KBM-7 (cell line): ENCODE data around the gene TRIM7.
A peak's percentile ranks its signal among the peaks of the same experiment; 100 is the strongest.
"Not testable (repeated sequence)": the region's sequence is repeated elsewhere in the genome, so short reads cannot be mapped to it uniquely, and the experiment has no call there.

Source experiments
- DNase-seq: peaks from one replicate; pipeline ENCODE4 v3.0.0-alpha.2; 2015
- in situ Hi-C: fragments of 300-500 bp; cut with MboI; formaldehyde crosslinking; loops from 2 replicates; pipeline ENCODE4 v1.14.3; 2020; ENCODE audit warnings: low sequenced_read_pairs, low pct_unique_long_range_greater_than_20kb, mixed read lengths

Gene TRIM7

DNA sequence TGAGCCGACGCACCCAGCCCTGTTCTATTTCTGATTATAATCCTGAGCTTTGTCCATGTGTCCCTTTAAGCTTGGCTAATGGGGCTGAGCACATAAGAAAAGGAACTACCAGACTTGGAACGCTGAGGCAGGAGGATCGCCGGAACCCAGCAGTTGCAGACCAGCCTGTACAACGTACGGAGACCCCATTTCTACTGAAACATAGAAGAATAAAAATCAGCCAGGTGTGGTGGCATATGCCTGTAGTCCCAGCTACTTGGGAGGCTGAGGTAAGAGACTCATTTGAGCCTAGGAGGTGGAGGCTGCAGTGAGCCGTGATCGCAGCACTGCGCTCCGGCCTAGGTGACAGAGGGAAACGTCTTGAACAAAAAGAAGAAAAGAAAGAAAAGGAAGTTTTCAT, 22.3 kb downstream of the TRIM7 start:
- in situ Hi-C loops: no loop called here
- no peak for DNase-seq

DNA sequence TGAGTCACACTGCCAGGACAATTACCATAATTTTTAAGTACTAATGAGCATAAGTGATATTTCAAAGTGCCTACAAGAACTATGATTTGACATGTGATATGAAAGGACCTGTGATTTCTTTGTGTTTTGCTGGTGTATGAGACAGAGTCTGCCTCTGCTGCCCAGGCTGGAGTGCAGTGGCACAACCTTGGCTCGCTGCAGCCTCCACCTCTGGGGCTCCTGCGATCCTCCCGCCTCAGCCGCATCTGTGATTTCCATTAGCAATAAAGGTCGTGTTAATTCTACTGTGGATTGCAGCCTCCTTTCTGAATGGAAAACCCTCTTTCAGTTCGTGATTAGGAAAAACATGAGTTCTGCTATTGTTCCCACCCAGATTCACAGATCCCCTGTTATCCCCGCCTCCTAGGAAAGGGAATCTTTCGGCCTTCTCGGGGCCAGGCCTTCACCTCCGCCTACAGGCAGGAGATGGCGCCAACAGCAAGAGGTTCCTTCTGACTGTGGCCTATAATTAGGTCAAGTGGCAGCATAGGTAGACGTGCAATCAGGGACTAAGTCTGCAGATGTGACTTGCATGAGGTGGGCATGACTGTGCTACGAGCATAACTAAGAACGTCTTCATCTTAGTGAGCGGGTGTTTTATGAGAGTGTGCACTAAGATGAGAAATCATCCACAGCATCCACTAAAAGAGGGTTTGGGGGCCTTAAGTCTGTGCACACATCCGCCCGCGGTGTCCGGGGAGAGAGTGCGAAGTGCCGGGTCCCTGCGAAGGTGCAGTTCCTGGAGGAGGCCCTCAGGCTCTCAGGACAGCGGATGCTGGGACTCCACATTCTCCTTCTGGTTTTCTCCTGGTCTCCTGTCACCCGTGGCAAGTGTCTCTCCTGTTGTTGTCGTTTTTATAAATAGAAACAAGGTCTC, 23.1 kb downstream of the TRIM7 start:
- in situ Hi-C loops: no loop called here

DNA sequence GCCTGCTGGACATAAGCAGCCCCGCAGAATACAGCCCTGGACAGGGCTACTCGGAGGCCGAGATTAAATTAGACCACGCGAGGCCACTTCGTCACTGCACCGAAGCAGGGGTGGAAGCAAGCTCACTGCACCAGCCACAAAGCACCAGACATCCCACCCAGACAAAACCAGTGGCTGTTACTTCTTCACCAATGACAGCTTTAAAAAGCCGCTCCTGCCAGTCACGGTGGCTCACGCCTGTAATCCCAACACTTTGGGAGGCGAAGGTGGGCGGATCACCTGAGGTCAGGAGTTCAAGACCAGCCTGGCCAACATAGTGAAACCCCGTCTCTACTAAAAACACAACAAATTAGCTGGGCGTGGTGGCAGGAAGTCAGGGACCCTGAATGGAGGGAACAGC, 27.4 kb downstream of the TRIM7 start:
- in situ Hi-C loops, DNase-seq: not testable (repeated sequence)

More for the DNA sequence above, 23.1 kb downstream of the TRIM7 start:
- DNase-seq: peak; percentile 81

DNA sequence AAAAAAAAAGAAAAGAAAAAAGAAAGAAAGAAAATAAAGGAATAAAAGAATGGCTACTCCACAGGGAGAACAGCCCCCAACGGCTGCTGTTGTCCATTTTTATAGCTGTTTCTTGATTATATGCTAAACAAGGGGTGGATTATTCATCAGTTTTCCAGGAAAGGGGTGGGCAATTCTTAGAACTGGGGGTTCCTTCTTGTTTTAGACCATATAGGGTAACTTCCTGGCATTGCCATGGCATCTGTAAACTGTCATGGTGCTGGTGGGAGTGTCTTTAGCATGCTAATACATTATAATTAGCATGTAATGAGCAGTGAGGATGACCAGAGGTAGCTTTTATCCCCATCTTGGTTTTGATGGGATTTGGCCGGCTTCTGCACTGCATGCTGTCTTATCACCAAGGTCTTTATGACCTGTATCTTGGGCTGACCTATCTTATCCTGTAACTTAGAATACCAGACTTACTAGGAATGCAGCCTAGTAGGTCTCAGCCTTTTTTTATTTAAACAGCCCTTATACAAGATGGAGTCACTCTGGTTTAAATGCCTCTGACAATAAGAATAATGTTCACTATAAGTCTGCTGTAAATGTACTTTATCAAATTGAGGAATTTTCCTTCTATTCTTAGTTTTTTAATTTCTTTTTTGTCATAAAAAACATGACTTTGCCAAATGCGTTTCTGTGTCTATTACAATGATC, 28.6 kb downstream of the TRIM7 start:
- DNase-seq: no peak
- in situ Hi-C loops: no loop called here

DNA sequence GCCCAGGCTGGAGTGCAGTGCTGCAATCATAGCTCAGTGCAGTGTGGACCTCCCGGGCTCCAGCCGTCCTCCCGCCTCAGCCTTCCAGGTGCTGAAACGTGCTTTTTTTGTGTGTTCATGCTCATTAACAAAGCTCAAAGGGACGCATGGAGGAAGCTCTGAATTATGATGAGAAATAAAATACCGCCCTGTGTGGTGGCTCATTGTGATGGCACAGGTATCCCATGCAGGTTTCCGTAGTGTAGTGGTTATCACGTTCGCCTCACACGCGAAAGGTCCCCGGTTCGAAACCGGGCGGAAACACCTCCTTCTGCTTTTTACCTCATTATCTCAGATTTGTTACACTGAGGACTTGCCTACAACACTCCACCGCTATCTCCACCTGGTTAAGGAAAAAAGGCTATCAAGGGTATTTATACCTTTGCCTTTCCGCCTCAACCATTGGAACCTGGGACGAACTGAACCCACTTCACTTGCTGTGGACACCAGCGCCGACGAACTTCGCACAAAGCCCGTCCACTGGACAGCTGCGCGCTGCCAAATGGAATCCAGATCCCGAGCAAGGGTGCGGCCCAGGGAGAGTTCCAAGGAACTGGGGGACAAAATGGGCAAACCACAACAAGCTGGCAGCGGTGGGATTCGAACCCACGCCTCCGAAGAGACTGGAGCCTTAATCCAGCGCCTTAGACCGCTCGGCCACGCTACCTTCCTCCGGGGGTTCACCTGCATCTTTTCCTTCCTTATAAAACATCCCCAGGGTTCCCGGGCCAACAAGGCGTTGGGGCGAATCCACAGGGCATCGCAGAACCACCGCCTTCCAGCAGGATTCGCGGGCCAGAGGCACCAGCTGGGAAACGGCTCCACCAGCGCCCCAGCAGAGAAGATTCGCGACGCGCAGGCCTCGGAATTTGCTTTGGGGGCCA, 31.3 kb downstream of the TRIM7 start:
- DNase-seq: peak; percentile 88

DNA sequence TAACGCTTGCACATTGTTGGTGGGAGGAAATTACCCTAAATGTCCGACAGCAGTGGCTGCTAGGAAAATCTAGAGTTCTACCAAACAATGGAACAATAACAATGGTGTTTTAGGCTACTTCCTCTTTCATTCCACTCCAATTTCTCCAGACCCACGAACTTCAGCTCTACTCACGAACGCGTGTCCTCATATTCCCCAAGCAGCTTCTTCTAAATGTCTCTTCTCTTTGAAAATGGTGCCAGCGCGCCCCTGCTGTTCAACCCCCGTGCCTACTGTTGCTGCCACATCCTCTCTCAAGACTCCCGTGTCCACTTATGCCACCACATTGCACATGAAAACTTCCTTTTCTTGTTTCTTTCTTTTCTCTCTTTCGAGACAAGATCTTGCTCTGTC, 32.0 kb downstream of the TRIM7 start:
- in situ Hi-C loops: loop anchor here (5.0 kb wide), 1 partner anchor 301 kb away; no protein-coding TSS in a partner anchor

More for the DNA sequence above, 31.3 kb downstream of the TRIM7 start:
- in situ Hi-C loops: loop anchor here (5.0 kb wide), 1 partner anchor 301 kb away; no protein-coding TSS in a partner anchor

DNA sequence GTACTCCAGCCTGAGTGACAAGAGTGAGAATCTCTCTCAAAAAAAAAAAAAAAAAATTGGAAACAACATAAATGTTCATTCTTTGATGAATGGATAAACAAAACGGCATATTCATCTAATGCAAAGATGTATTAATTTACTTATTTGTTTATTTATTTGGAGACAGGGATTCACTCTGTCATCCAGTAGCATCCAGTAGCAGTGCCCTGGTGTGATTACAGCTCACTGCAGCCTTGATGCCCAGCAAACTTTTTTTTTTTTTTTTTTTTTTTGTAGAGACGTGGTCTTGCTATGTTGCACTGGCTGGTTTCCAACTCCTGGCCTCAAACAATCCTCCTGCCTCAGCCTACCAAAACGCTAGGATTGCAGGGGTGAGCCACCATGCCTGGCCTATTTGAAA, 33.2 kb downstream of the TRIM7 start:
- in situ Hi-C loops: loop anchor here (5.0 kb wide), 1 partner anchor 299 kb away; no protein-coding TSS in a partner anchor
- DNase-seq: no peak

More for the DNA sequence above, 32.0 kb downstream of the TRIM7 start:
- DNase-seq: peak; percentile 84

DNA sequence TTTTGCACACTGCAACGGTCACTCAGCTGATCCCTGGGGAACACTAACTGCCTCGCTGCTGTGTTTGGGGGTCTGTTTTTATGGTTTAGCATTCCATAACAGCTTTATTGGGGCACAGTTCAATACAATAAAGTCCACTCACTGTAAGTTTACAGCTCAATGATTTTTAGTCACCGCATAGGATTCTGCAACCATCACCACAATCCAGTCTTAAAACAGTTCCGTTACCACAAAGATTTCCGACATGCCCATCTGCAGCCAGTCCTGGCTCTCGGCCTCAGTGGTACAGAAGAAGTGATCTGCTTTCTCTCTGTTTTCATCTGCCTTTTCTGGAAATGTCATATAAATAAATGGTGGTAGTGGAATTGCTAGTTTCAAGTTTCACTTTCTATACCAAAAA, 34.0 kb downstream of the TRIM7 start:
- in situ Hi-C loops: loop anchor here (5.0 kb wide), 1 partner anchor 299 kb away; no protein-coding TSS in a partner anchor
- no peak for DNase-seq

DNA sequence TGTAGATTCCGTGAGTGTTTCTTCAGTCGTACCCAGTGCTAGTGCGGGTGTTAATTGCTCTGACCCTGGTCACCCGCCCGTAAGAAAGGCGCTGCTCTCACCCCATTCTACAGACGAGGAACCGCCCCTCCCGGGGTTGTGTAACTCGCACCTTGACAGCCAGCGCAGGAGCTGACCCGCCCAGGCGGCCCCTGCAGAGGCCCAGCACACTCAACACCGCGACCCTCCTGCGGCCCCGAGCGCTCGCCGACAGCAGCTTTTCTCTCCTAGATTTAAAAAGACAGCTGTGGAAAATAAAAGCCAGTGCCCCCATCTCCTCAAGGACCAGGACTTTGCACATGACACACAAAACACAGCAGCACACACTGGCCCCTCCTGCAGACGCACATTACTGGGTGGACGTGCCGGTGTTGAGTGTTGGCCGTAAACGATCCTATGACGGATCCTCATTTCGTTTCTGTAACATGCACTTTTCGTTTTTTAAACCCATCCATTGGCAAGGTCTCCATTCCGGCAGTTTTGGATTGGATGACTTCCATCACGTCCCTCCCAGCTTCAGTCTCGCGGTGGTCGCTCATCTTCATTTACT, 34.7 kb downstream of the TRIM7 start:
- DNase-seq: no peak
- in situ Hi-C loops: loop anchor here (5.0 kb wide), 1 partner anchor 298 kb away; no protein-coding TSS in a partner anchor

DNA sequence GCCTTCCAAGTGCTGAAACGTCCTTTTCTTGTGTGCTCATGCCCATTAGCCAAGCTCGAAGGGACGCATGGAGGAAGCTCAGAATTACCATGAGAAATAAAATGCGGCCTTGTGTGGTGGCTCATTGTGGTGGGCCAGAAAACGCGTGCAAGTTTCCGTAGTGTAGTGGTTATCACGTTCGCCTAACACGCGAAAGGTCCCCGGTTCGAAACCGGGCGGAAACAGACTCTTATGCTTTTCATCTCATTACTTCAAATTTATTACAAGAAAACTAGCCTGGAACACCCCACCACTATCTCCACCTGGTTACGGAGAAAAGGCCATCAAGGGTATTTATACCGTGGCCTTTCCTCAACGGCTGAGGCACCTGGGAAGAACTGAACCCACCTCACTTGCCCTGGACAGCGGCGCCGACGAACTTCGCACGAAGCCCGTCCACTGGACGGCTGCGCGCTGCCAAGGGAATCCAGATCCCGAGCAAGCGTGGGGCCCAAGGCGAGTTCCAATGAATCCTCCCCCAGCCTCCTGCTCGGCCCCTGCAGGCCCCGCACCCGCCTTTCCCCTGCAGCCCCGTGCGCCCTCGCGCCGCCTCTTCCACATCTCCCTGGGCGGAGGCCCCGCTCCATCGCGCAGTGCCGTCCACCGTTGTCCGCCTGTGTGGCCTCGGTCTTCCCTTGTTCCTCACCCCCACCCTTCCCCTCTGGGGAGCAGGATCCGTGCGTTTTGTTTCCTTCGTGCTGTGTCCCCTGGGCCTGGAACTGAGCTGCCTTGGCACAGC, 35.3 kb downstream of the TRIM7 start:
- not testable (repeated sequence) for DNase-seq
- in situ Hi-C loops: loop anchor here (5.0 kb wide), 1 partner anchor 297 kb away; no protein-coding TSS in a partner anchor

DNA sequence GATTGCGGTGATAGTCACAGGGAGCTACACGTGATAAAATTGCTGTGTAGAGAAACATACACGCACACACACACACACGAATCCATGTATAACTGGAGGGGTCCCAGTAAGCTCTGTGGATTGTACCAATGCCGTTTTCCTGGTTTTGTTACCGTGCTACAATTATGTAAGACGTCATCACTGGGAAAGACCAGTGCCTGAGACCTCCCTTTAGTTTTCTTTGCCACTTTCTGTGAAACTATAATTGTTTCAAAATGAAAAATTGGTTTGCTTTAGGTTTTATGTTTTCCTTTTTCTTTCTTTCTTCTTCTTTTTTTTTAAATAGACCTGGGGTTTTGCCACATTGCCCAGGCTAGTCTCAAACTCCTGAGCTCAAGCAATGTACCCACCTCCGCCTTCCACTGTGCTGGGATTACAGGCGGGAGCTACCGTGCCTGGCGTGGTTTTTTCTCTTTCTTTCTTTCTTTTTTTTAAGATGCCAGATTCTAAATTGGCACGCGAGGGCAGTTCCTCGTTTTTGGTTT, 36.3 kb downstream of the TRIM7 start:
- no peak for DNase-seq
- in situ Hi-C loops: no loop called here

DNA sequence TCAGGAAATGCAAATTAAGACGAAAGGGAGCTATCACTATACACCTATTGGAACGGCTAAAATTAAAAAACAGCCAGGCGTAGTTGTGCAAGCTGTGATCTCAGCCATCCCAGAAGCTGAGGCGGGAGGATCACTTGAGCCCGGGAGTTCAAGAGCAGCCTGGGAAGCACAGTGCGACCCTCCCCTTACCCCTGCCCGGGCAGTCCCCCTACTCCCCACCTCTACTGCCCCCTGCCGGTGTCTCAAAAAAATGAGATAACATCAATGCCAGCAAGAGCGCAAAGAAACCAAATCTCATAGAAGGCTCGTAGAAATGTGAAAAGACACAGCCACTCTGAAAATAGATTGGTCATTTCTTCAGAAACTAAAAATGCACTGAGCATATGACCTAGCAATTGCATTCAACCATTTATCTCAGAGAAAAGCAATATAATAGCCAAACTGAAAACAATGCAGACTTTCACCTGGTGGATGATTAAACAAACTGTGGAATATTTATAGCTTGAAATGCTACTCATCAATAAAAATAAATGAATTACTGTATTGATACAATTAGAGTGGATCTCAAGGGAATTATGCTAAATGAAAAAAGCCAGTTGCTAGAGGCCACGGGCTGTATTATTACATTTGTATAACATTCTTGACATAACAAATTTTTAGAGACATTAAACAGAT, 37.0 kb downstream of the TRIM7 start:
- in situ Hi-C loops: no loop called here
- peak; percentile 54 for DNase-seq

DNA sequence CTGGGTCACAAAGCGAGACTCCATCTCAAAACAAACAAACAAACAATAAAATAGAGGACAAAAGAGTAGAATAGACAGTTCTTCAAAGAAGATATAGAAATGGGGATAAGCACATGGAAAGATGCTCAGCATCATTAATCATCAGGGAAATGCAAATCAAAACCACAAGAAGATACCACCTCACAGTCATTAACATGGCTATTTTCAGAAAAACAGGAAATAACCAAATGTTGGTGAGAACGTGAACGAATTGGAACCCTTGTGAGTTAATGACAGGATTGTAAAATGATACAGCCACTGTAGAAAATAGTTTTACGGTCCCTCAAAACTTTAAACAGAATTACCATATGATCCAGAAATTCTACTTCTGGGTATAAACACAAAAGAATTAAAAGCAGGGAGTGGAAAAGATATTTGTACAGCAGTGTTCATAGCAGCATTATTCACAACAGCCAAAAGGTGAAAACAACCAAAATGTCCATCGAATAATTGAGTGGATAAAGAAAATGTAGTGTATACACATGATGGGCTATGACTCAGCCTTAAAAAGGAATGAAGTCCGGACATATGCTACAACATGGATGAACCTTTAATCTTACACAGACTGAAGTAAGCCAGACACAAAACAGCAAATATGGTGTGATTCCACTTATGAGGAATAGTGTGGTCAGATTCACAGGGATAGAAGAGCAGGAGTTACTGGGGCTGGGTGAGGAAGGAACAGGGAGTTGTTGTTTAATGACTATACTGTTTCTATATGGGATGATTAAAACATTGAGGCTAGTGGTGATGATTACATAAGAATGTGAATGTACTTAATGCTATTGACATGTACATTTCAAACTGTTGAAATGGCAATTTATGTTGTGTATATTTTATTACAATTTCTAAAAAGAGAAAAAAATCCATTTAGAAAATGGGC, 37.9 kb downstream of the TRIM7 start:
- DNase-seq: no peak
- in situ Hi-C loops: no loop called here

DNA sequence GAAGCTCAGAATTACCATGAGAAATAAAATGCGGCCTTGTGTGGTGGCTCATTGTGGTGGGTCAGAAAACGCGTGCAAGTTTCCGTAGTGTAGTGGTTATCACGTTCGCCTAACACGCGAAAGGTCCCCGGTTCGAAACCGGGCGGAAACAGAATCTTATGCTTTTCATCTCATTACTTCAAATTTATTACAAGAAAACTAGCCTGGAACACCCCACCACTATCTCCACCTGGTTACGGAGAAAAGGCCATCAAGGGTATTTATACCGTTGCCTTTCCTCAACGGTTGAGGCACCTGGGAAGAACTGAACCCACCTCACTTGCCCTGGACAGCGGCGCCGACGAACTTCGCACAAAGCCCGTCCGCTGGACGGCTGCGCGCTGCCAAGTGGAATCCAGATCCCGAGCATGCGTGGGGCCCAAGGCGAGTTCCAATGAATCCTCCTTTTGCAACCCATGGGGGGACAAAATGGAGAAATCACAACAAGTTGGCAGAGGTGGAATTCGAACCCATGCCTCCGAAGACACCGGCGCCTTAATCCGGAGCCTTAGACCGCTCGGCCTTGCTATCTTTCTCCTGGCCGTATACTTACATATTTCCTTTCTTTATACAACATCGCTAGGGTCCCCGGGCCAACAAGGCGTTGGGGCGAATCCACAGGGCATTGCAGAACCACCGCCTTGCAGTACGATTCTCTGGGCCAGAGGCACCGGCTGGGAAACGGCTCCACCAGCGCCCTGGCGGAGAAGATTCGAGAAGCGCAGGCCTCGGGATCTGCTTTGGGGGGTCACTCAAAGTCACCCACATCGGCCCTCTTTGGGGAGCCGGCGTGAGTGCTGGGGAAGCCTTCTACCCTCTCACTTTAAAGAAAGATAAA, 40.7 kb downstream of the TRIM7 start:
- in situ Hi-C loops: no loop called here
- DNase-seq: no peak

DNA sequence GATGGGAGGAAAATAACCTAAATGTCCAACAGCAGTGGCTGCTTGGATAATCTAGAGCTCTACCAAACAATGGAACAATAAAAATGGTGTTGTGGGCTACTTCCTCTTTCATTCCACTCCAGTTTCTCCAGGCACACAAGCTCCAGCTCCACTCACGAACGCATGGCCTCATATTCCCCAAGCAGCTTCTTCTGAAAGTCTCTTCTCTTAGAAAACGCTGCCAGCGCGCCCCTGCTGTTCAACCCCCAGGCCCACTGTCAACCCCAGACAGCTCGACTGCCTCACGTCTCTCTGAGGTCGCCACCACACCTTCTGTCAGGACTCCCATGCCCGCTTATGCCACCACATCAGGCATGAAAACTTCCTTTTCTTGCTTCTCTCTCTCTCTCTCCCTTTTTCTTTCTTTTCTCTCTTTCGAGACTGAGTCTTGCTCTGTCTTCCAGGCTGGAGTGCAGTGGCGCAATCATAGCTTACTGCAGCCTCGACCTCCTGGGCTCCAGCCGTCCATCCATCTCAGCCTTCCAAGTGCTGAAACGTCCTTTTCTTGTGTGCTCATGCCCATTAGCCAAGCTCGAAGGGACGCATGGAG, 41.4 kb downstream of the TRIM7 start:
- DNase-seq: peak; percentile 34
- in situ Hi-C loops: no loop called here
